Measurements from ENCODE around the gene NAV3.

GRCh38 chr12:77965790-77966189 is 135.1 kb downstream of the NAV3 start:
- TF ChIP-seq EZH2phosphoT487 (IDR thresholded peaks at IDR 0.05; ENCODE audit: low read depth), result no peak
- no peak for TF ChIP-seq CTCF (IDR thresholded peaks at IDR 0.05; ENCODE audit: low read depth, low read length)

Data from OCI-LY3 (cell line).